Sigmoid colon (tissue), 4 donors: Measurements from ENCODE around the gene CYP2A7.
"Not testable (repeated sequence)": the region's sequence is repeated elsewhere in the genome, so short reads cannot be mapped to it uniquely, and the experiment has no call there.

ENCODE experiments used
- EP300 ChIP-seq, 4 donors: sonication (generic); formaldehyde crosslinking; IDR thresholded peaks; one replicate each; pipeline ENCODE4 v1.6.1; 2017; ENCODE audit warnings: antibody characterized with exemption in 4 of 4
- POLR2A ChIP-seq, 2 donors: fragments of 450-650 bp; IDR thresholded peaks; one replicate each; pipeline ENCODE4 v1.6.1; 2016; ENCODE audit warnings: antibody characterized with exemption in 2 of 2, mild to moderate bottlenecking in 2 of 2, moderate library complexity in 2 of 2
- POLR2AphosphoS5 ChIP-seq, 4 donors: sonication (generic); formaldehyde crosslinking; IDR thresholded peaks; one replicate each; pipeline ENCODE4 v1.6.1; 2017; ENCODE audit warnings: antibody characterized with exemption in 4 of 4
- TF ChIP-seq, protein P1 (sequence below), 4 experiments: fragments of 450-650 bp in 3 of 4; fragments of 200-600 bp in 1 of 4; IDR thresholded peaks; one replicate each; pipeline ENCODE4 v1.5.1; 2016 to 2019; ENCODE audit warnings: antibody characterized with exemption in 4 of 4, mild to moderate bottlenecking in 3 of 4, moderate library complexity in 2 of 4

DNA sequence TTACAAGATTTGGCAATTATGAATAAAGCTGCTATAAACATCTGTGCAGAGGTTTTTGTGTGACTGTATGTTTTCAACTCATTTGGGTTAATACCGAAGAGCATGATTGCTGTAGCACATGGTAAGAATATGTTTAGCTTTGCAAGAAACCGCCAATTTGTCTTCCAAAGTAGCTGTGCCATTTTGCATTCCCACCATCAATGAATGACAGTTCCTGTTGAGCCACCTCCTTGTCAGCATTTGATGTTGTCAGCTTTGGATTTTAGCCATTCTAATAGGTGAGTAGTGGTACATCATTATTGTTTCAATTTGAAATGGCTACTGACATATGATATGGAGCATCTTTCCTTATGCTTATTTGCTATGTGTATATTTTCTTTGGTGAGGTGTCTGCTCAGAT lies 8.2 kb downstream of the CYP2A7 start:
- not testable (repeated sequence) for TF ChIP-seq POLR2A, EP300, POLR2AphosphoS5 (IDR thresholded peaks at IDR 0.05)
- TF ChIP-seq, protein P1, sequence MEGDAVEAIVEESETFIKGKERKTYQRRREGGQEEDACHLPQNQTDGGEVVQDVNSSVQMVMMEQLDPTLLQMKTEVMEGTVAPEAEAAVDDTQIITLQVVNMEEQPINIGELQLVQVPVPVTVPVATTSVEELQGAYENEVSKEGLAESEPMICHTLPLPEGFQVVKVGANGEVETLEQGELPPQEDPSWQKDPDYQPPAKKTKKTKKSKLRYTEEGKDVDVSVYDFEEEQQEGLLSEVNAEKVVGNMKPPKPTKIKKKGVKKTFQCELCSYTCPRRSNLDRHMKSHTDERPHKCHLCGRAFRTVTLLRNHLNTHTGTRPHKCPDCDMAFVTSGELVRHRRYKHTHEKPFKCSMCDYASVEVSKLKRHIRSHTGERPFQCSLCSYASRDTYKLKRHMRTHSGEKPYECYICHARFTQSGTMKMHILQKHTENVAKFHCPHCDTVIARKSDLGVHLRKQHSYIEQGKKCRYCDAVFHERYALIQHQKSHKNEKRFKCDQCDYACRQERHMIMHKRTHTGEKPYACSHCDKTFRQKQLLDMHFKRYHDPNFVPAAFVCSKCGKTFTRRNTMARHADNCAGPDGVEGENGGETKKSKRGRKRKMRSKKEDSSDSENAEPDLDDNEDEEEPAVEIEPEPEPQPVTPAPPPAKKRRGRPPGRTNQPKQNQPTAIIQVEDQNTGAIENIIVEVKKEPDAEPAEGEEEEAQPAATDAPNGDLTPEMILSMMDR (IDR thresholded peaks at IDR 0.05): not testable (repeated sequence)
